Fibroblast of upper back skin (primary cell): ENCODE data around the gene SLC43A1.
"Not testable (repeated sequence)": the region's sequence is repeated elsewhere in the genome, so short reads cannot be mapped to it uniquely, and the experiment has no call there.

ENCODE experiments used
- DNase-seq: peaks from one replicate; pipeline ENCODE4 v3.0.0-alpha.2; 2013

The SLC43A1 gene

GRCh38 chr11:57515332-57516060 lies at the start of gene SLC43A1:
SLC43A1 (minus strand) TSS chr11:57515702; CDS start chr11:57514111, 1,591 bp downstream.
- peak; percentile 51 for DNase-seq

GRCh38 chr11:57562596-57562995 lies 47.1 kb upstream of the SLC43A1 start:
- DNase-seq = no peak

GRCh38 chr11:57560146-57560545 lies 44.6 kb upstream of the SLC43A1 start:
- DNase-seq = no peak

GRCh38 chr11:57556041-57556440 lies 40.5 kb upstream of the SLC43A1 start:
- DNase-seq = no peak

- no peak for DNase-seq
These were observed 39.9 kb upstream of the SLC43A1 start for GRCh38 chr11:57555393-57555792.

- no peak for DNase-seq
These were observed 37.0 kb upstream of the SLC43A1 start for GRCh38 chr11:57552479-57552878.

GRCh38 chr11:57551941-57552340 lies 36.4 kb upstream of the SLC43A1 start:
- no peak for DNase-seq

- DNase-seq = no peak
These were observed 34.5 kb upstream of the SLC43A1 start for GRCh38 chr11:57549983-57550382.

- DNase-seq = no peak
These were observed 32.4 kb upstream of the SLC43A1 start for GRCh38 chr11:57547854-57548377.

- peak; percentile 34 for DNase-seq
These were observed 31.5 kb upstream of the SLC43A1 start for GRCh38 chr11:57546869-57547475.

GRCh38 chr11:57546451-57546850 lies 30.9 kb upstream of the SLC43A1 start:
- DNase-seq = no peak

GRCh38 chr11:57545883-57546282 lies 30.4 kb upstream of the SLC43A1 start:
- no peak for DNase-seq

GRCh38 chr11:57544566-57544965 lies 29.1 kb upstream of the SLC43A1 start:
- DNase-seq = no peak

- DNase-seq = no peak
These were observed 28.1 kb upstream of the SLC43A1 start for GRCh38 chr11:57543593-57543992.

GRCh38 chr11:57542582-57542981 lies 27.1 kb upstream of the SLC43A1 start:
- DNase-seq = no peak

GRCh38 chr11:57541169-57541568 lies 25.7 kb upstream of the SLC43A1 start:
- no peak for DNase-seq

- no peak for DNase-seq
These were observed 23.8 kb upstream of the SLC43A1 start for GRCh38 chr11:57539342-57539741.

GRCh38 chr11:57536947-57537619 lies 21.6 kb upstream of the SLC43A1 start, which contains the start of gene SMTNL1:
SMTNL1 (plus strand) TSS chr11:57537595; CDS start chr11:57542643, 5,048 bp downstream.
- DNase-seq = no peak

- not testable (repeated sequence) for DNase-seq
These were observed 18.9 kb upstream of the SLC43A1 start for GRCh38 chr11:57534449-57534848.

GRCh38 chr11:57530596-57531507 lies 15.3 kb upstream of the SLC43A1 start, which contains the start of gene TIMM10:
TIMM10 (minus strand) TSS chr11:57530754; CDS start chr11:57530189, 565 bp downstream.
- peak; percentile 97 for DNase-seq

- DNase-seq = no peak
These were observed 14.7 kb upstream of the SLC43A1 start for GRCh38 chr11:57530215-57530595.

- DNase-seq = no peak
These were observed 13.5 kb upstream of the SLC43A1 start for GRCh38 chr11:57529012-57529411.
